GM19238 (cell line): ENCODE measurements around the gene COL18A1.
"Not testable (repeated sequence)": the region's sequence is repeated elsewhere in the genome, so short reads cannot be mapped to it uniquely, and the experiment has no call there.

ENCODE experiments used
- DNase-seq: peaks from one replicate; pipeline ENCODE4 v3.0.0; 2011; ENCODE audit warnings: low spot score; ENCODE audit not compliant: insufficient read length

COL18A1 gene

DNA sequence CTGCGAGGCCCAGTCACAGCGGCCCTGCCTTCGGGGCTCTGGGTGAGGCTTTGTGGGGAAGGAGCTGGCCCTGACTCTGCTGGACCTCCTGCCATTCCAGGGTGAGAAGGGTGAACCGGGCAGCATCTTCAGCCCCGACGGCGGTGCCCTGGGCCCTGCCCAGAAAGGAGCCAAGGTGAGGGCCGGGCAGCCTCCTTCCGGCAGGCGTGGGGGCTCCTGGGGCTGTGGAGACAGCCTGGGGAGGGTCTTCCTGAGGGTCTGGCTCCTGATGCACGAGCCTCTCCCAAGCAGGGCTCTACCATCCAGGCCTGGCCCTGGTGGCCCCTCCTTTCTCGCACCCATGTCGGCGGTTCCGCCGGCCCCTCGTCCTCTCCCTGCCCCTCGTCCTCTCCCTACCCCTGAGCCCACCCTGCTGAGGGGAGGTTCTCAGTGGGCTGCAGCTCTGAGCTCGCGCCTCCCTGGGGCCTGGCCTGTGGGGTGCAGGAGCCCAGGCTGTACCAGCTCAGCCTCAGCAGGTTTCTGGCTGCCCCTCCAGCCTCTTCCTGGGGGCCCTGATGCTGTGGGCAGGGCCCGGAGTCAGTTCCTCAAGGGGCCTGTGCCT, 88.5 kb downstream of the COL18A1 start:
- no peak for DNase-seq

- no peak for DNase-seq
Measured at GRCh38 chr21:45494135-45494850, 89.3 kb downstream of the COL18A1 start.

DNA sequence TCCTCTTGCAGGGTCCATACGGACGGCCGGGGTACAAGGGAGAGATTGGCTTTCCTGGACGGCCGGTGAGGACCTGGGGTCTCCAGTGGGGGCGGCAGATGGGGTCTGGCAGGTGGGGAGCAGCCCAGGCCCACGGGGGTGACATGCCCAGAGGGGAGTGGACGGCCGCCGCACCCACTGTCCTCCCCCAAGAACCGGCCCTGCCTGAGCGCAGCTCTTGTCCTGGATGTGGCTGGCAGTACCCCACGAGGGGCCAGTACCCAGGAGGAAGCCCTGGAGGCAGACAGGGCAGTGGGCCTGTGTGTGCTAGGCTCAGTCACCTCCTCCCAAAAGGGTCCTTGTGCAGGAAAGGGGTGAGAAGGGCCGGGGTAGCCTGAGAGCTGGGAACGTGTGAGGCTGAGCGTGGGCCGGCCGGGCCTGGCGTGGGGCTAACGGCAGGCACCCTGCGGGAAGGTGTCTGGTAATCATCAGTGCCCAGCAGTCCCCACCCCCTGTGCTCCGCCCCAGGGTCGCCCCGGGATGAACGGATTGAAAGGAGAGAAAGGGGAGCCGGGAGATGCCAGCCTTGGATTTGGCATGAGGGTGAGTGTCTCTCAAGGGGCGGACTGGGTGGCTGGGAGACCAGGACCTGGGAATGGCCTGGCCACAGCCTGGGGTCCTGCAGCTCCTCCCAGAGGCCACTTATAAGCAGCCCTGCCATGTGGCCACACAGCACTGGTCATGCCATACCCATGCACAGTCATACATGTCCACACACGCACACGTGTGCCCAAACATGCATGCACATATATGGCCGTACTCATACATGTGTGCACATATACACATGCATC, 90.1 kb downstream of the COL18A1 start:
- no peak for DNase-seq

DNA sequence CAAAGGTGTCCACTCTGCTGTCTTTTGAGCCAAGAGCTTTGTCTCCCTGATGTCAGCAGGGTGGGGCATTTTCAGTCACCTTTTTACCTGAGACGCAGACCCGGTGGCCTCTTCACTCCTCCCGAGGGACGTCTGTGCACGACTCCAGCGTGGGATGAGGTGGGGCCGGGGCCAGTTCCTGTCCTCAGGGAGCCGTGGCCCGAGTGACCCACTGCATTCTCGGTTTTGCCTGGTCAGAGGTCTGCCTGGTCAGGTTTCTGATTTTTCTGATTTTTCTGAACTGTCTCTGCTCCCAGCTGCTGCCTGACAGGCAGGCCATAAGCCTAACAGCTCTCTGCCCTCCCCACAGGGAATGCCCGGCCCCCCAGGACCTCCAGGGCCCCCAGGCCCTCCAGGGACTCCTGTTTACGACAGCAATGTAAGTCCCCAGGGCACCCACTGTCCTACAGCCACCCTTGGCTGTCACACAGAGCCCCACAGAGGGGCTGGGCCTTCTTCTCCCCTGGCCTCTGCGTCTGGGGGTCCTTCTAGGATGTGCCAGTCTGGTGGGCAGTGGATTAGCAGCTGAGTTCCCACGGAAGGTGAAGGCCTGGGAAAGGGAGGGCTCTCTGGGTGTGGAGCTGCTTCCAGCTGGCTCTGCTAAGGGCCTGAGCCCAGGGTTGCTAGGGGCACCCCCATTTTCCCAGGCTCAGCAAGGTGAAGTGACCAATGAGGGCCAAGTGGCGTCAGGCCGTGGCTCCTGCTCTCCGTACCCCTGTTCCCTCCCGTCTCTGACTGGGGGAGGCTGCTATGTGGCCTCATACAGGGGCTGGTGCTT, 91.4 kb downstream of the COL18A1 start:
- no peak for DNase-seq

GRCh38 chr21:45496968-45497845, 92.2 kb downstream of the COL18A1 start:
- DNase-seq = no peak

DNA sequence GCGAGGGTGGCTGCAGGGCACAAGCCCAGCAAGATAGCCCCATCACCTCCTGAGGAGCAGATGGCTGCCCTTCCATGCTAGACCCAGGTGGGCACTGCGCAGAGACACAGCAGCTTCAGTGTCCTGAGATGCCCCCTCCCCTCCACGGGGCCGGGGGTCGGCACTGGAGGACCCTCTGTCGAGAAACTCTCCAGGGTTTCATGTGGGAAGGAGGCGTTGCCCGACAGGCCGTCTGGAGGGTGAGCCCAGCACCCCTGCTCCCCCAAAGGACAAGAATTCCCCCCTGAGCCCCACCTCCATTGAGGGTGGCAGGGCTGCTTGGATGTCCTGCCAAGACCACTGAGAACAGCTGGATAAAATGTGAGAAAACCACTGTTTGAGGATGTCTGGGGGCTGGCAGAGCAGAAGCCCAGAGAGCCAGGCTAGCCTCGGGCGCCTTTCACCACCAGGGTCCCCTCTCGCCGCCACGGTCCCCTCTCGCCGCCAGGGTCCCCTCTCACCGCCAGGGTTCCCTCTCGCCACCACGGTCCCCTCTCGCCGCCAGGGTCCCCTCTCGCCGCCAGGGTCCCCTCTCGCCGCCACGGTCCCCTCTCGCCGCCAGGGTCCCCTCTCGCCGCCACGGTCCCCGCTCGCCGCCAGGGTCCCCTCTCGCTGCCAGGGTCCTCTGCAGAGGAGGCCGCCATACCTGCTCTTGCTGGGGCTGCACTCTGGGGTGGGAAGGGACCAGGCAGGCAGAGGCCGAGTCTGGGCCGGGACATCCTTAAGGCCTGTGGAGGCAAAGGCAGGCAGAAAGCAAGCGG, 93.1 kb downstream of the COL18A1 start:
- DNase-seq = no peak

DNA sequence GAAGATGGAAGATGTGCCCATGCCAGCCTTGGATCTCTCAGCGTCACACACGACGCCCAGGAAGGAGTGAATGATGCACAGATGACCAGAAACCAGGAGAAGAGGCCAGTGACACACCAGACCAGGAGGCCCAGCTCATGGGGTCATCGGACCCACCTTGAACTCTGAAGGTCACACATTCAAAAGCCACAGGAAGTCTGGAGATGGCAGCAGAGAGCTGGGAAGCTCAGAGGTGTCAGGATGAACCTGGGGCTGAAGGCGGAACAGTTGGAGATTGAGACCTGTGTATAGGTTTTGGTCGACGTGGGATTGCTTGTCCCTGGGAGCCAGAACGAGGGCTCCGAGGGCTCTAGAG, 93.7 kb downstream of the COL18A1 start:
- no peak for DNase-seq

GRCh38 chr21:45499201-45499750, 94.3 kb downstream of the COL18A1 start:
- DNase-seq = no peak

- DNase-seq = no peak
Measured at GRCh38 chr21:45499970-45500577, 95.1 kb downstream of the COL18A1 start.

- DNase-seq = not testable (repeated sequence)
Measured at GRCh38 chr21:45501081-45502005, 96.4 kb downstream of the COL18A1 start.

DNA sequence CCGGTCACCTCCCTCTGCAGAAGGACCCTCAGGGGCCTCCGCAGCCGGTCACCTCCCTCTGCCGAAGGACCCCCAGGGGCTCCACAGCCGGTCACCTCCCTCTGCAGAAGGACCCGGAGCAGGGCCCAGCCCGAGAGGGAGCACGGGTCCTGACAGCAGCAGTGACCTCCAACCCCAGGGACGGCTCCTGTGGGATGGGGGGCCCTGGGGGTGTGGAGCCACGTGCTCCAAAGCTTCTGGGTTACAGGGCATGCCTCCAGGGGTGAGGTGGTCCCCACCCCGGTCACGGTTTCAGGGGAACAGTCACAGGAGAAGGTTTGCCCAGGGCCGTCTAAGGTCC, 97.0 kb downstream of the COL18A1 start:
- no peak for DNase-seq

DNA sequence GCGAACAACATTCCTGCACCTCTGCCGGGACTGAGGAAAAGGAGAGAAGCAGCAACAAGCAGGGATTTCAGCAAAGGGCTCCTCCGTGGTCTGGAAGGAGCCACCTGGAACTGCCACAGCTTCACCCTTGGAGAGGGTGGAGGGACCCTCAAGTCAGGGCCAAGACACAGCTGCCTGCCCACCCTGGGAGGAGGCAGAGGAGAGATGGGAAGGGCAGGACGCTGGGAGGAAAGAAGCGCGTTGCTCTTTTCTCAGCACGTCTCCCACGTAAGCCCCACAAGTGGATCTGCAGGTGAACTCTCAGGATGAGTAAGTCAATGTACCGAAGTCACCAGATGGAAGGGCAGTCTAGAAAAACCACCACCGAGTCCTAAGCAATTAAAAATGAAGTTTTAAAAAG, 97.6 kb downstream of the COL18A1 start:
- no peak for DNase-seq

- not testable (repeated sequence) for DNase-seq
Measured at GRCh38 chr21:45503226-45503625, 98.3 kb downstream of the COL18A1 start.

- no peak for DNase-seq
Measured at GRCh38 chr21:45504021-45504515, 99.1 kb downstream of the COL18A1 start.

DNA sequence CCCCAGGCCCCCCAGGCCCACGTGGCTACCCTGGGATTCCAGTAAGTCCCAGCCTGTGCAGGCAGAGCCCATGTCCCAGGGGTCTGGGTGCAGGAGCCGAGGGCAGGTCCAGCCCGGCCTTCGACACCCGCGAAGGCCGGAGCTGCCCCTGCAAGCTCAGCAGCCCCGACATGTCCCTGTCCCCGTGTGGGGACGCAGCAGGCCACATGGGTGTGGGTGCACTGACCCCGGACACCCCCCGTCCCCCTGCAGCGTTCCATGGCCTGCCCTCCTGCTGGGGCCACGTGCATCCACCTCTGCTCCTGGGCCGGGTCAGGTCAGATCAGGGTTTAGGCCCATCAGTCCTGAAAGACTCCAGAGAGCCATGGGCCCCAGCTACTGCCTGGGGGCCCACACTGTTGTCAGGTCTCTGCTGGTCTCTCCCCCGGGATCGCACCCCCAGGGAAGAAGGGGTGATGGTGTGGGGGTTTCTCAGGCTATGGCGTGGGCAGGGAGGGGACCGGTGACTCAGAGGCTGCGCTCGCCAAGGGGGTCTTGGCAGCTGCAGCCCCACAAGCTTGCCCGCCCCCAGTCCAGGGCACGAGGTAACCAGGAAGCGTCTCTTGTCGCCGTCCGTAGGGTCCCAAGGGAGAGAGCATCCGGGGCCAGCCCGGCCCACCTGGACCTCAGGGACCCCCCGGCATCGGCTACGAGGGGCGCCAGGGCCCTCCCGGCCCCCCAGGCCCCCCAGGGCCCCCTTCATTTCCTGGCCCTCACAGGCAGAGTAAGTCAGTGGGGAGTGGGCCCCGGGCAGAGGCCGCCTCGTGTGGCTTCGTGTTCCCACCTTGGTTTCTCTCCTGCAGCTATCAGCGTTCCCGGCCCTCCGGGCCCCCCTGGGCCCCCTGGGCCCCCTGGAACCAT, 99.8 kb downstream of the COL18A1 start:
- DNase-seq = no peak

GRCh38 chr21:45505416-45506021, 100.6 kb downstream of the COL18A1 start:
- DNase-seq = no peak
